Dendritic cell treated with granulocyte-macrophage colony-stimulating factor and Interleukin-4, amounts not matched to agents 40 ng/mL and 50 ng/mL, for 4 days (primary cell): Measurements from ENCODE around the gene THAP7.
"Not testable (repeated sequence)": the region's sequence is repeated elsewhere in the genome, so short reads cannot be mapped to it uniquely, and the experiment has no call there.

ENCODE experiments used
- H3K27ac Mint-ChIP-seq: one replicate; pipeline ENCODE4 v1.8.0; 2022; ENCODE audit warnings: mild to moderate bottlenecking, mixed read lengths
- H3K27me3 Mint-ChIP-seq: one replicate; pipeline ENCODE4 v1.8.0; 2022; ENCODE audit warnings: mild to moderate bottlenecking, mixed read lengths
- H3K36me3 Mint-ChIP-seq: one replicate; pipeline ENCODE4 v1.8.0; 2022; ENCODE audit warnings: low read depth, mixed read lengths
- H3K4me1 Mint-ChIP-seq: one replicate; pipeline ENCODE4 v1.8.0; 2022; ENCODE audit warnings: low read depth, mixed read lengths
- H3K4me3 Mint-ChIP-seq: one replicate; pipeline ENCODE4 v1.8.0; 2022; ENCODE audit warnings: mild to moderate bottlenecking, moderate library complexity, mixed read lengths
- H3K9me3 Mint-ChIP-seq: one replicate; pipeline ENCODE4 v1.8.0; 2022; ENCODE audit warnings: mixed read lengths
- intact Hi-C: fragments of 100-400 bp; cut with micrococcal nuclease; formaldehyde crosslinking; loops from one replicate; pipeline ENCODE4 v1.15.0; 2022

The THAP7 gene, protein sequence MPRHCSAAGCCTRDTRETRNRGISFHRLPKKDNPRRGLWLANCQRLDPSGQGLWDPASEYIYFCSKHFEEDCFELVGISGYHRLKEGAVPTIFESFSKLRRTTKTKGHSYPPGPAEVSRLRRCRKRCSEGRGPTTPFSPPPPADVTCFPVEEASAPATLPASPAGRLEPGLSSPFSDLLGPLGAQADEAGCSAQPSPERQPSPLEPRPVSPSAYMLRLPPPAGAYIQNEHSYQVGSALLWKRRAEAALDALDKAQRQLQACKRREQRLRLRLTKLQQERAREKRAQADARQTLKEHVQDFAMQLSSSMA

DNA sequence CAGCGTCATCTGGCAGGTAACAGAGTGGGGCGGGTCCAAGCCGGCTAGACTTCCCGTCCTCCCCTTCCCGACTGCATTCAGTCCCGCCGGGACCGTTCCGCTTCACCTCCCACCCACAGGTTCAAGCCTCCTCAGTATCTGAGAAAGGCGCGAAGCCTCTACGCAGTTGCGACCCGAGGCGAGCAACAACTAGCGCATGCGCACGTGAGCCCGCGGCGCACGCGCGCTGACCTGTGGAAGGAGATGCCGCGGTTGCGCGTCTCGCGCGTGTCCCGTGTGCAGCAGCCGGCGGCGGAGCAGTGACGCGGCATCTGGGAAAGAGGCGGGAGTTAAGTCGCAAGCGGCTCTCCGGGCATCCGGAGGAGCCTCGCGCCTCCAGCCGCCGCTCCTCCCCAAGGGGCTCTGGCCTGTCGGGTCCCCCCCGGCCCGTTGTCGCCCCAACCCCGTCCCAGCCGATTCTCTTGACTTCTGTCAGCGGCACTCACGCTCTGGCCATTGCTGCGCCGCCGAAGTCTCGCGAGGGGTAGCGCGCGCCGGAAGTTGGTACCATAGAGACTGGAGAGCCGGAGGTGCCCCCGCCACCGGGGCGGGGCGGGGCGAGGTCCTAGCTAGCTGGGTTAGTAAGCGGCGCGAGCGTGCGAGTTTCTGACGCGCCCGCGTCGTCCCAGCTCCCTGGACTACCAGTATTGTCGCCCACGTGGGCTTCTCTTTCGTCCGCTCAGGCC lies at the start of gene THAP7:
THAP7 (minus strand) TSS at position 518 of the 725 bp plus-strand sequence; CDS start at position 311, 207 bp downstream.
- no peaks in the 10 kb centered on the region for H3K9me3 Mint-ChIP-seq
- intact Hi-C loops, result loop anchor here (10.0 kb wide), 1 partner anchor 117 kb away; no protein-coding TSS in a partner anchor
- peak within 1 kb of the TSS; percentile 80 for H3K4me3 Mint-ChIP-seq
- peak within 1 kb of the TSS; percentile 99 for H3K27ac Mint-ChIP-seq
- peaks cover 55% of the 10 kb centered on the region for H3K36me3 Mint-ChIP-seq
- H3K27me3 Mint-ChIP-seq, result peaks cover 2% of the 10 kb centered on the region
- peaks cover 40% of the 10 kb centered on the region for H3K4me1 Mint-ChIP-seq

DNA sequence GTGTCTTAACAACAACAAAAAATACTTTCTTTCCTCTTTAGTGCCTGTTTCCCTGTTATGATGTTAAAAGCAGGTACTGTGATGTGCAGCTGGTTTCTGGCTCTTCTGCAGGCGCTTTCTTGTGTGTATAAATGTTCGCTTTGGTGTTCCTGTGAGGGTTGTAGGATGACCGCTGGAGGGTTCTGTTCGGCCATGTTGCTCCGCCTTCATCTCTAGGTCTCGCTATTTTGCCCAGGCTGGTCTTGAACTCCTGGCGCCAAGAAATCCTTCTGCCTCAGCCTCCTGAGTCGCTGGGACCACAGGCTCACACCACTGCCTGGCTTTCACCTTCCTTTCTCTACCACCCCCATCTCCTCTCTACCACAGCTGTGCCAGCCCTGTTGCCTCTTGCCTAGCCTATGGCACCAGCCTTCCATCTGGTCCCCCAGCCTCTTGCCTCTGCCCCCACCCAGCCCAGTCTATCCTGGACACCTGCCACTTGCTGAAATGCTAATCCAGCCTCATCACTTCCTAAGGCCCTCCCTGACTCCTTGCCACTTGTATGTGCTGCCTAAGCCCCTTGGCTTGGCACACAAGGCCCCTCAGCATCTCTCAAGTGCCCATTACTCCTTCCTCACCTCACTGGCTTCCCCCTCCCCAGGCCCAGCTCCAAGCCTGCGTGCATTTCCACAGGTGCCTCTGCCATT lies 49.4 kb upstream of the THAP7 start:
- Mint-ChIP-seq H3K27me3 (peaks cover 29% of the 10 kb centered on the region), H3K36me3 (no peaks in the 10 kb centered on the region), H3K27ac (no peak overlapping the region), H3K4me3 (no peak overlapping the region), H3K9me3 (no peaks in the 10 kb centered on the region), H3K4me1 (peaks cover 12% of the 10 kb centered on the region)
- intact Hi-C loops, result no loop called here

DNA sequence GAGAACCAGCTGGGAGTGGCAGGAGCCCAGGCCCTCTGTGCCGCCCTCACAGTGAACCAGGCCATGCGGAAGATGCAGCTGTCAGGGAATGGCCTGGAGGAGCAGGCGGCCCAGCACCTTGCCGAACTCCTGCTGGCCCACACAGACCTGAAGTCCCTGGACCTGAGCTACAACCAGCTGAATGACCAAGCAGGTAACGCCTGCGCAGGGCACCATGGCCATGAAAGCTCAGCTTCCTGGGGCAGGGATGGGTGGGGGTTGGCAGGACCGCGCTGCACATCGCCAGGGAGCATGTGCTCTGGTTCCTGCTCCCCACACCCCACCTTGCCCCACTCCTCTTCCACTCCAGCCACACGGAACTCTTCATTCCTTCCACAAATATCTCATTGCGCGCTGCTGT lies 47.0 kb upstream of the THAP7 start:
- not testable (repeated sequence) for H3K4me3 Mint-ChIP-seq

GRCh38 chr22:21048448-21048847 lies 46.5 kb upstream of the THAP7 start:
- intact Hi-C loops, H3K4me3 Mint-ChIP-seq, H3K9me3 Mint-ChIP-seq, H3K27ac Mint-ChIP-seq, H3K36me3 Mint-ChIP-seq: not testable (repeated sequence)
- Mint-ChIP-seq H3K27me3 (peaks cover 35% of the 10 kb centered on the region), H3K4me1 (peaks cover 26% of the 10 kb centered on the region)

More for the DNA sequence above, 47.0 kb upstream of the THAP7 start:
- H3K36me3 Mint-ChIP-seq, intact Hi-C loops, H3K9me3 Mint-ChIP-seq, H3K27ac Mint-ChIP-seq: not testable (repeated sequence)
- H3K4me1 Mint-ChIP-seq, result peaks cover 21% of the 10 kb centered on the region
- H3K27me3 Mint-ChIP-seq, result peaks cover 32% of the 10 kb centered on the region

DNA sequence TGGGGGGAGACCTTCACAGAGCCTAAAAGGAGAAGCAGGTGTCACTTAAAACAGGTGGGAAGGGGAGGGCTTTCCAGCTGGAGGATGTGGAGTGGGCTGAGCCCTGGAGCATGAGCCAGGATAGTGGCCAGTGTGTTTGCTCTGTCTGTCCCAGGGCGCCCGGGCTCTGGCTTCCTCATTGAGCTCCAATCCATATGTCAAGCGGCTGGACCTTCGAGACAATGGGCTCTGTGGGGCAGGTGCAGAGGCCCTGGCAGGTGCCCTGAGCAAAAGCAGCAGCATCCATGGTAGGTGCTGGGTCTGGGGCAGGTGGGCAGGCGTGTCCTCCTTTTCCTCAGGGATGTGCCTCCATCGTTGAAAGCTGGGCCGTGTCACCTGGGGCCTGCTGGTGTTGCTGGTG lies 45.8 kb upstream of the THAP7 start:
- intact Hi-C loops, result no loop called here

GRCh38 chr22:21047035-21047661 lies 45.2 kb upstream of the THAP7 start:
- Mint-ChIP-seq H3K27ac (no peak overlapping the region), H3K4me3 (no peak overlapping the region), H3K36me3 (no peaks in the 10 kb centered on the region), H3K9me3 (no peaks in the 10 kb centered on the region), H3K4me1 (peaks cover 30% of the 10 kb centered on the region), H3K27me3 (peaks cover 37% of the 10 kb centered on the region)
- intact Hi-C loops, result no loop called here

More for the DNA sequence above, 45.8 kb upstream of the THAP7 start:
- Mint-ChIP-seq H3K27ac (no peak overlapping the region), H3K27me3 (peaks cover 37% of the 10 kb centered on the region), H3K4me3 (no peak overlapping the region), H3K4me1 (peaks cover 30% of the 10 kb centered on the region), H3K9me3 (no peaks in the 10 kb centered on the region), H3K36me3 (no peaks in the 10 kb centered on the region)

- peak within 1 kb of the TSS; percentile 64 for H3K4me3 Mint-ChIP-seq
- no peaks in the 10 kb centered on the region for H3K36me3 Mint-ChIP-seq
- peaks cover 30% of the 10 kb centered on the region for H3K27me3 Mint-ChIP-seq
- no peaks in the 10 kb centered on the region for H3K9me3 Mint-ChIP-seq
- intact Hi-C loops, result no loop called here
- peak within 1 kb of the TSS; percentile 69 for H3K27ac Mint-ChIP-seq
- H3K4me1 Mint-ChIP-seq, result peaks cover 30% of the 10 kb centered on the region
These were observed 43.8 kb upstream of the THAP7 start, which contains the start of gene LRRC74B for GRCh38 chr22:21045585-21046294. Gene LRRC74B, plus strand, starts transcription at chr22:21045946. Its CDS starts 41 bp downstream, at chr22:21045987.

- Mint-ChIP-seq H3K27ac (peak overlapping the region; percentile 69), H3K36me3 (no peaks in the 10 kb centered on the region), H3K4me1 (peaks cover 31% of the 10 kb centered on the region), H3K9me3 (no peaks in the 10 kb centered on the region), H3K27me3 (peaks cover 30% of the 10 kb centered on the region), H3K4me3 (peak overlapping the region; percentile 64)
- intact Hi-C loops, result no loop called here
These were observed 43.1 kb upstream of the THAP7 start for GRCh38 chr22:21044931-21045584.

DNA sequence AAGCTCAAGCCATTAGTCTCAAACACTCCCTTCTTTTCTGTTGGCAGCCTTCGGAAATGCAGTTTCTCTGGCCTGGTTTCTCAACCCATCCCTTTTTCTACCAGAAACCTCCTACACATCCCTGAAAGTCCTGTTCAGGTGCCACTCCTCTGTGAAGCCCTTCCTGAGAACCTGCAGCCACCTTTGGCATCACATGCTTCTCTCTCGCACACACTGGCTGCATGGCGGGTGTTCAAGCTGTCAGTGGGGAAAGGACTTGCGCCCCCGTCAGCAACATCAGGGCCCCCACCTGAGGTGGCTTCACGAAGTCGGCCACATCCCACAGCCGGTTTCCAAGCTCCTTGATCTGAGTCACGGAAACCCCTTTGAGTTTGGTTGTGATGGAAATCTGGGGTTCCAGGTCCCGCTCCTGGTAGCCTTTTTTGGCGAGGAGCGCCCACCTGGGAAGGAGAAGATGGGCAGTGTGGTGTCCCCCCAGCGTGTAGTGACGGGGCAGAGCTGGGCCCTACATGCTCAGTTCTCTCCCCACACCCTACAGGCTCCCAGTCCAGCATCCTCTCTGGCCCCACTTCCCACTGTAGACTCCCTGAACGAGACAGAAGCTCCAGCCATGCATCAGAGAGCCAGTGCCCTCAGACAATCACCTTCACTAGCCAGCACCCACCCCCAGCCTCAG lies 42.1 kb upstream of the THAP7 start:
- no peak overlapping the region for H3K4me3 Mint-ChIP-seq
- H3K27me3 Mint-ChIP-seq, result peaks cover 30% of the 10 kb centered on the region
- intact Hi-C loops, result no loop called here
- H3K4me1 Mint-ChIP-seq, result peaks cover 36% of the 10 kb centered on the region
- H3K9me3 Mint-ChIP-seq, result no peaks in the 10 kb centered on the region
- peak overlapping the region; percentile 69 for H3K27ac Mint-ChIP-seq
- no peaks in the 10 kb centered on the region for H3K36me3 Mint-ChIP-seq

GRCh38 chr22:21042978-21043859 lies 41.3 kb upstream of the THAP7 start:
- no peak overlapping the region for H3K4me3 Mint-ChIP-seq
- peaks cover 40% of the 10 kb centered on the region for H3K4me1 Mint-ChIP-seq
- intact Hi-C loops, result no loop called here
- no peaks in the 10 kb centered on the region for H3K9me3 Mint-ChIP-seq
- H3K36me3 Mint-ChIP-seq, result no peaks in the 10 kb centered on the region
- no peak overlapping the region for H3K27ac Mint-ChIP-seq
- H3K27me3 Mint-ChIP-seq, result peaks cover 30% of the 10 kb centered on the region

GRCh38 chr22:21041937-21042336 lies 40.0 kb upstream of the THAP7 start:
- peaks cover 26% of the 10 kb centered on the region for H3K27me3 Mint-ChIP-seq

GRCh38 chr22:21039158-21039557 lies 37.2 kb upstream of the THAP7 start:
- Mint-ChIP-seq H3K4me1 (peaks cover 32% of the 10 kb centered on the region), H3K27me3 (peaks cover 14% of the 10 kb centered on the region)
- H3K27ac Mint-ChIP-seq, H3K9me3 Mint-ChIP-seq, H3K36me3 Mint-ChIP-seq, H3K4me3 Mint-ChIP-seq, intact Hi-C loops: not testable (repeated sequence)

More at GRCh38 chr22:21041937-21042336, 40.0 kb upstream of the THAP7 start:
- peaks cover 50% of the 10 kb centered on the region for H3K4me1 Mint-ChIP-seq
- H3K4me3 Mint-ChIP-seq, result no peak overlapping the region
- no peaks in the 10 kb centered on the region for H3K9me3 Mint-ChIP-seq
- no peak overlapping the region for H3K27ac Mint-ChIP-seq
- intact Hi-C loops, result no loop called here
- no peaks in the 10 kb centered on the region for H3K36me3 Mint-ChIP-seq
